HepG2 (cell line): ENCODE results near the gene DPP3. TPM values are rescaled to one million over a fixed set of nuclear protein-coding genes. Genes with fewer than 3 reads are reported as not detected.

Source experiments
- CENPT ChIP-seq: sonication (generic); formaldehyde crosslinking; IDR thresholded peaks from 2 replicates; pipeline ENCODE4 v1.8.0; 2022; ENCODE audit warnings: low read depth, mild to moderate bottlenecking, moderate library complexity, missing genetic modification reagents
- ELF3 ChIP-seq: IDR thresholded peaks from 2 replicates; pipeline ENCODE4 v1.6.1; 2016; ENCODE audit warnings: missing genetic modification reagents, missing compliant biosample characterization
- HNF1A ChIP-seq, 2 experiments: sonication (generic) in 1 of 2; formaldehyde crosslinking in 1 of 2; IDR thresholded peaks; 2 replicates each; pipeline versions ENCODE4 v1.4.0 to v1.6.1; 2016 to 2020; ENCODE audit warnings: borderline replicate concordance in 1 of 2, low read depth in 1 of 2, mild to moderate bottlenecking in 1 of 2, missing genetic modification reagents in 1 of 2
- MYNN ChIP-seq: sonication (generic); formaldehyde crosslinking; IDR thresholded peaks from 2 replicates; pipeline ENCODE4 v1.4.0; 2020; ENCODE audit warnings: mild to moderate bottlenecking, low read depth, missing genetic modification reagents
- NAIF1 ChIP-seq: sonication (generic); formaldehyde crosslinking; IDR thresholded peaks from 2 replicates; pipeline ENCODE4 v1.5.0; 2020; ENCODE audit warnings: mild to moderate bottlenecking, missing genetic modification reagents, borderline replicate concordance
- NFYC ChIP-seq: IDR thresholded peaks from 2 replicates; pipeline ENCODE4 v1.6.1; 2016; ENCODE audit warnings: missing genetic modification reagents, missing compliant biosample characterization
- NR2F2 ChIP-seq: IDR thresholded peaks from 2 replicates; pipeline ENCODE4 v1.6.1; 2012; ENCODE audit warnings: low read depth, inconsistent platforms, borderline replicate concordance
- RAD21 ChIP-seq: fragments of 450-650 bp; formaldehyde crosslinking; IDR thresholded peaks from 2 replicates; pipeline ENCODE4 v1.5.0; 2020; ENCODE audit warnings: mild to moderate bottlenecking
- RFX1 ChIP-seq: fragments of 450-650 bp; IDR thresholded peaks from 2 replicates; pipeline ENCODE4 v1.6.1; 2017
- SMAD9 ChIP-seq: sonication (generic); formaldehyde crosslinking; IDR thresholded peaks from 2 replicates; pipeline ENCODE4 v1.5.1; 2020; ENCODE audit warnings: mild to moderate bottlenecking, missing genetic modification reagents
- TOPORS ChIP-seq: sonication (generic); formaldehyde crosslinking; IDR thresholded peaks from 2 replicates; pipeline ENCODE4 v1.8.0; 2023; ENCODE audit warnings: mild to moderate bottlenecking, missing genetic modification reagents
- ZNF274 ChIP-seq: sonication (generic); formaldehyde crosslinking; IDR thresholded peaks from 2 replicates; pipeline ENCODE4 v1.5.1; 2020; ENCODE audit warnings: mild to moderate bottlenecking, missing genetic modification reagents
- ZNF414 ChIP-seq: sonication (generic); formaldehyde crosslinking; IDR thresholded peaks from 2 replicates; pipeline ENCODE4 v1.5.0; 2020; ENCODE audit warnings: missing genetic modification reagents
- ZNF503 ChIP-seq: sonication (generic); formaldehyde crosslinking; IDR thresholded peaks from 2 replicates; pipeline ENCODE4 v1.4.0; 2020; ENCODE audit warnings: missing genetic modification reagents
- ZNF530 ChIP-seq: sonication (generic); formaldehyde crosslinking; IDR thresholded peaks from 2 replicates; pipeline ENCODE4 v1.5.0; 2020; ENCODE audit warnings: low read depth, mild to moderate bottlenecking, missing genetic modification reagents
- ZNF737 ChIP-seq: sonication (generic); formaldehyde crosslinking; IDR thresholded peaks from 2 replicates; pipeline ENCODE4 v1.5.0; 2020; ENCODE audit warnings: missing genetic modification reagents, mild to moderate bottlenecking, borderline replicate concordance
- ZNF891 ChIP-seq: sonication (generic); formaldehyde crosslinking; IDR thresholded peaks from 2 replicates; pipeline ENCODE4 v1.5.0; 2020; ENCODE audit warnings: mild to moderate bottlenecking, missing genetic modification reagents
- polyA plus RNA-seq, 8 experiments: library from polyadenylated mRNA; depleted of rRNA in 3 of 8; stranded (reverse) in 7 of 8; unstranded in 1 of 8; fragments of >200 nt; fragmentation: Illumina TruSeq in 4 of 8; extraction: Trizol in 4 of 8; gene quantifications; 2 replicates each; pipeline versions ENCODE4 v1.2.1 to v1.2.3, GENCODE V29; 2011 to 2016; ENCODE audit warnings: low read depth in 4 of 8, missing spikeins in 1 of 8, mixed read lengths in 1 of 8; ENCODE audit not compliant: insufficient read depth in 1 of 8
- total RNA-seq, 5 experiments: library from RNA; depleted of rRNA; stranded (reverse); fragments of >200 nt; fragmentation: Illumina TruSeq; extraction: Trizol; gene quantifications; 2 replicates each; pipeline ENCODE4 v1.2.3, GENCODE V29; 2016; ENCODE audit warnings: low read depth in 1 of 5
- TF ChIP-seq, protein P1 (sequence below): sonication (generic); formaldehyde crosslinking; IDR thresholded peaks from 2 replicates; pipeline ENCODE4 v1.5.0; 2020; ENCODE audit warnings: missing genetic modification reagents

Gene DPP3
- total and polyA plus RNA-seq, 2 of the 13 experiments (the other 11 are each of a cell fraction or from before 2014, with no cell fraction given), result 38.4 to 59.8 TPM

DNA sequence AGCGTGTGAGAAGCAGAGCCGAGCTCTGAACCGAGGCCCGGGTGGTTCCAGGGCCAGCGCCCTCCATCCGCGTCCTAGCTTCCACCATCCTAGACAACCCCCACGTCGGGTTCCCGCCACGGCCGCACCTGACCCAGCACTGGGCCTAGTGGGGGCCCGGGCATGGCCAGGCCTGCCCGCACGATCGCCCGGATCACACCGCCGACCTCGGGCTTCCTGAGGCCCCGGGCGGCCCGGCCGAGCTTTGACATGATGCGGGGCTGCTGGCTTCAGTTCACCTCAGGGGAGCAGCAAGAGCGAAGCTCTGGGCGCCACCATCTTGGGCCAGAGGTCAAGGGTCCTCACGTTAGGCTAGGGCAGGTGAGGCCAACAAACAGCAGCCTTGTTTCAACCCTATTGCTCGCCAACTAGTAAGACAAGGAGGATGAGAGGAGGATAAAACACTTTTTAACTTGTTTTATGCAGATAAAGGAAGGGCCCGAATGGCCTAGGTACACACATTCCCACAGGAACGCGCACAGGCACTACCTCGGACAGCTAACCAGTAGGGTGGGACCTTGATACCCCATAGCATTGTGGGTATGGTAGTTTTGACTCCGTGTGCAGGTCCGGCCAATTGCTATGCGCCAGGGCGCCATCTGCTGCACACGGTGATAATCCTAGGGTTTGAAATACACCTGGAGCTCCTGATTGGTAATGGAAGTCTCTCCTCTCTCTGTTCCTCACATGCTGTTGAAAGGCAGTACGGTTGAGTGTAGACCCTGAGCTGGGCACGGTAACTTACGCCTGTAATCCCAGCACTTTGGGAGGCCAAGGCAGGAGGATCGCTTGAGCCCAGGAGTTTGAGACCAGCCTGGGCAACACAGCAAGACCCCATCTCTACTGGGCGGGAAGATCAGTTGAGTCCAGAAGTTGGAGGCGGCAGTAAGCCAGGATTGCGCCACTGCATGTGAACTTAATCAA, 41.4 kb upstream of the DPP3 start, which contains the start of gene MRPL11 (continued):
- TF ChIP-seq ZNF503 (no peak), NAIF1 (peak; percentile 68; the same call in 1 of the 2 replicates), ZNF737 (CRISPR knock-in tag) (no peak), NFYC (CRISPR knock-in tag) (peak; percentile 44), ZNF530 (no peak), ZNF891 (CRISPR knock-in tag) (peak; percentile 69; the same call in 1 of the 2 replicates), ELF3 (CRISPR knock-in tag) (no peak), RAD21 (CRISPR knock-in tag) (no peak), ZNF414 (CRISPR knock-in tag) (0 out of 2 replicates have a peak, but pooled peaks have one; percentile 41), SMAD9 (CRISPR knock-in tag) (0 out of 2 replicates have a peak, but pooled peaks have one; percentile 59), HNF1A (IDR thresholded peaks at IDR 0.05; ENCODE audit: low read depth) (no peak), HNF1A (CRISPR knock-in tag; IDR thresholded peaks at IDR 0.05; ENCODE audit: borderline replicate concordance) (0 out of 2 replicates have a peak, but pooled peaks have one; percentile 12), TOPORS (CRISPR knock-in tag) (0 out of 2 replicates have a peak, but pooled peaks have one; percentile 57), RFX1 (no peak), CENPT (CRISPR knock-in tag) (no peak), ZNF274 (peak; percentile 29; the same call in 1 of the 2 replicates), NR2F2 (peak; percentile 77), MYNN (no peak)
- TF ChIP-seq, protein P1, sequence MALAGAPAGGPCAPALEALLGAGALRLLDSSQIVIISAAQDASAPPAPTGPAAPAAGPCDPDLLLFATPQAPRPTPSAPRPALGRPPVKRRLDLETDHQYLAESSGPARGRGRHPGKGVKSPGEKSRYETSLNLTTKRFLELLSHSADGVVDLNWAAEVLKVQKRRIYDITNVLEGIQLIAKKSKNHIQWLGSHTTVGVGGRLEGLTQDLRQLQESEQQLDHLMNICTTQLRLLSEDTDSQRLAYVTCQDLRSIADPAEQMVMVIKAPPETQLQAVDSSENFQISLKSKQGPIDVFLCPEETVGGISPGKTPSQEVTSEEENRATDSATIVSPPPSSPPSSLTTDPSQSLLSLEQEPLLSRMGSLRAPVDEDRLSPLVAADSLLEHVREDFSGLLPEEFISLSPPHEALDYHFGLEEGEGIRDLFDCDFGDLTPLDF (CRISPR knock-in tag), result peak; percentile 67; the same call in 1 of the 2 replicates
